SK-N-MC (cell line): ENCODE results near the gene ESYT2.

Source experiments
- EZH2 ChIP-seq: fragments of 200-600 bp; sonication (generic); IDR thresholded peaks from one replicate; pipeline ENCODE4 v1.6.1; 2017; ENCODE audit warnings: antibody characterized with exemption
- FOXP2 ChIP-seq: optimal IDR thresholded peaks from 2 replicates; pipeline ENCODE3; 2011; ENCODE audit warnings: mild to moderate bottlenecking, moderate library complexity; ENCODE audit not compliant: insufficient read depth; ENCODE audit errors: extremely low read length, control extremely low read depth
- POLR2AphosphoS5 ChIP-seq: IDR thresholded peaks from 2 replicates; pipeline ENCODE4 v1.6.1; 2012; ENCODE audit warnings: mild to moderate bottlenecking, low read depth, low read length, borderline replicate concordance

DNA sequence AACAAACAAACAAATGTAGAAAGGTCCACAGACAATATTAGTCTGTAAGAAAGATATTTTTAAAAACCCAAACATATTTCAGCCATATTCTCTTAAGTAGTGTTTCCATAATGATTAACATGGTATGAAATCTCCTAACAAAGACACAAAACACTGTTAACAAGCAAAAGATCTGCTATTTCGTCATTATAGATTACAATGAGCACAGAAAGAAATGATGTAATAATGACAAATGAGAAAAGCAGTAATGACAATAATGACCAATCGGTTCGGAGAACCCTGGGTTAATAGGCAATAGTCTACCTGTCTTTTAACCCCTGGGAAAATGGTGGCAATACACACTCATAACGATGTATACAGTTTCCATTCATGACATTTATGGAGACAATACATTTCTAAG, 85.2 kb downstream of the ESYT2 start:
- TF ChIP-seq POLR2AphosphoS5 (no peak), EZH2 (no peak), FOXP2 (no peak)
